Measurements from ENCODE around the gene GRM1. TPM values are rescaled to one million over a fixed set of nuclear protein-coding genes. Genes with fewer than 3 reads are reported as not detected.
A peak's percentile ranks its signal among the peaks of the same experiment; 100 is the strongest.

The GRM1 gene
- total and polyA plus RNA-seq, 5 donors from 2014 or later: 0.10 TPM; not detected in 4

- H3K4me3 ChIP-seq (ENCODE audit: low read depth, low read length): no peak overlapping the region
- no peaks in the 10 kb centered on the region for H3K27me3 ChIP-seq (ENCODE audit: control insufficient read depth, insufficient read depth, low read length)
- no peaks in the 10 kb centered on the region for H3K4me1 Mint-ChIP-seq
- H3K36me3 Mint-ChIP-seq: no peaks in the 10 kb centered on the region
- H3K27ac Mint-ChIP-seq: no peak overlapping the region
- no peaks in the 10 kb centered on the region for H3K9me3 ChIP-seq (ENCODE audit: control insufficient read depth in 2 of 2, low read length in 2 of 2)
- ATAC-seq (ENCODE audit: low read depth in 2 of 2): no peak
- no peak for DNase-seq
- H3K27me3 Mint-ChIP-seq: peaks cover 5% of the 10 kb centered on the region
- H3K4me3 Mint-ChIP-seq: no peak overlapping the region
- no peaks in the 10 kb centered on the region for H3K4me1 ChIP-seq (ENCODE audit: control insufficient read depth, insufficient read depth, low read length, poor library complexity, severe bottlenecking)
- H3K9me3 Mint-ChIP-seq: peaks cover 0 to 5% (median 0%) of the 10 kb centered on the region in 7 donors
- no peaks in the 10 kb centered on the region for H3K36me3 ChIP-seq (ENCODE audit: control insufficient read depth, insufficient read depth, low read length)
- H3K27ac ChIP-seq (ENCODE audit: insufficient read depth, low read length, poor library complexity, severe bottlenecking): no peak overlapping the region
These were observed 98.8 kb downstream of the GRM1 start for GRCh38 chr6:146127447-146128215.

GRCh38 chr6:146133866-146134265 is 105.0 kb downstream of the GRM1 start:
- peak overlapping the region in 1 of 4 donors; percentile 43 for H3K4me3 Mint-ChIP-seq
- Histone ChIP-seq H3K27ac (ENCODE audit: insufficient read depth, low read length, poor library complexity, severe bottlenecking) (no peak overlapping the region), H3K4me1 (ENCODE audit: control insufficient read depth, insufficient read depth, low read length, poor library complexity, severe bottlenecking) (no peaks in the 10 kb centered on the region), H3K9me3 (ENCODE audit: control insufficient read depth in 2 of 2, low read length in 2 of 2) (no peaks in the 10 kb centered on the region), H3K27me3 (ENCODE audit: control insufficient read depth, insufficient read depth, low read length) (no peaks in the 10 kb centered on the region), H3K36me3 (ENCODE audit: control insufficient read depth, insufficient read depth, low read length) (no peaks in the 10 kb centered on the region), H3K4me3 (ENCODE audit: low read depth, low read length) (no peak overlapping the region)
- H3K27me3 Mint-ChIP-seq: no peaks in the 10 kb centered on the region
- H3K9me3 Mint-ChIP-seq: peaks cover 0 to 7% (median 2%) of the 10 kb centered on the region in 7 donors
- no peaks in the 10 kb centered on the region for H3K4me1 Mint-ChIP-seq
- DNase-seq (no peak), ATAC-seq (ENCODE audit: low read depth in 2 of 2) (no peak)
- H3K27ac Mint-ChIP-seq: no peak overlapping the region
- H3K36me3 Mint-ChIP-seq: no peaks in the 10 kb centered on the region

GRCh38 chr6:146135167-146135566 is 106.3 kb downstream of the GRM1 start:
- H3K27me3 ChIP-seq (ENCODE audit: control insufficient read depth, insufficient read depth, low read length): no peaks in the 10 kb centered on the region
- no peak overlapping the region for H3K27ac ChIP-seq (ENCODE audit: insufficient read depth, low read length, poor library complexity, severe bottlenecking)
- H3K4me1 ChIP-seq (ENCODE audit: control insufficient read depth, insufficient read depth, low read length, poor library complexity, severe bottlenecking): no peaks in the 10 kb centered on the region
- Mint-ChIP-seq H3K9me3 (peaks cover 0 to 7% (median 5%) of the 10 kb centered on the region in 7 donors), H3K4me3 (no peak overlapping the region), H3K4me1 (no peaks in the 10 kb centered on the region), H3K27ac (no peak overlapping the region), H3K36me3 (no peaks in the 10 kb centered on the region), H3K27me3 (no peaks in the 10 kb centered on the region)
- no peak overlapping the region for H3K4me3 ChIP-seq (ENCODE audit: low read depth, low read length)
- DNase-seq (no peak), ATAC-seq (ENCODE audit: low read depth in 2 of 2) (no peak)
- H3K36me3 ChIP-seq (ENCODE audit: control insufficient read depth, insufficient read depth, low read length): no peaks in the 10 kb centered on the region
- no peaks in the 10 kb centered on the region for H3K9me3 ChIP-seq (ENCODE audit: control insufficient read depth in 2 of 2, low read length in 2 of 2)

GRCh38 chr6:146146836-146147235 is 118.0 kb downstream of the GRM1 start:
- Histone ChIP-seq H3K36me3 (ENCODE audit: control insufficient read depth, insufficient read depth, low read length) (no peaks in the 10 kb centered on the region), H3K9me3 (ENCODE audit: control insufficient read depth in 2 of 2, low read length in 2 of 2) (no peaks in the 10 kb centered on the region), H3K27ac (ENCODE audit: insufficient read depth, low read length, poor library complexity, severe bottlenecking) (no peak overlapping the region), H3K4me3 (ENCODE audit: low read depth, low read length) (no peak overlapping the region), H3K27me3 (ENCODE audit: control insufficient read depth, insufficient read depth, low read length) (no peaks in the 10 kb centered on the region), H3K4me1 (ENCODE audit: control insufficient read depth, insufficient read depth, low read length, poor library complexity, severe bottlenecking) (no peaks in the 10 kb centered on the region)
- H3K9me3 Mint-ChIP-seq: peaks cover 0 to 6% (median 2%) of the 10 kb centered on the region in 7 donors
- H3K27me3 Mint-ChIP-seq: peaks cover 5% of the 10 kb centered on the region
- H3K4me3 Mint-ChIP-seq: no peak overlapping the region
- no peaks in the 10 kb centered on the region for H3K36me3 Mint-ChIP-seq
- no peak for DNase-seq
- no peaks in the 10 kb centered on the region for H3K4me1 Mint-ChIP-seq
- no peak overlapping the region for H3K27ac Mint-ChIP-seq
- ATAC-seq (ENCODE audit: low read depth in 2 of 2): no peak

- Mint-ChIP-seq H3K36me3 (no peaks in the 10 kb centered on the region), H3K4me3 (no peak overlapping the region), H3K4me1 (peaks cover 0 to 15% (median 3%) of the 10 kb centered on the region in 4 donors), H3K9me3 (peaks cover 0 to 3% (median 0%) of the 10 kb centered on the region in 7 donors), H3K27me3 (peaks cover 5% of the 10 kb centered on the region), H3K27ac (no peak overlapping the region)
- no peak for DNase-seq
- Histone ChIP-seq H3K36me3 (ENCODE audit: control insufficient read depth, insufficient read depth, low read length) (no peaks in the 10 kb centered on the region), H3K4me1 (ENCODE audit: control insufficient read depth, insufficient read depth, low read length, poor library complexity, severe bottlenecking) (no peaks in the 10 kb centered on the region), H3K9me3 (ENCODE audit: control insufficient read depth in 2 of 2, low read length in 2 of 2) (no peaks in the 10 kb centered on the region), H3K27ac (ENCODE audit: insufficient read depth, low read length, poor library complexity, severe bottlenecking) (no peak overlapping the region), H3K4me3 (ENCODE audit: low read depth, low read length) (no peak overlapping the region), H3K27me3 (ENCODE audit: control insufficient read depth, insufficient read depth, low read length) (no peaks in the 10 kb centered on the region)
- no peak for ATAC-seq (ENCODE audit: low read depth in 2 of 2)
These were observed 120.9 kb downstream of the GRM1 start for GRCh38 chr6:146149770-146150169.

GRCh38 chr6:146153040-146153758 is 124.3 kb downstream of the GRM1 start:
- Histone ChIP-seq H3K36me3 (ENCODE audit: control insufficient read depth, insufficient read depth, low read length) (no peaks in the 10 kb centered on the region), H3K4me3 (ENCODE audit: low read depth, low read length) (peak overlapping the region; percentile 5), H3K27ac (ENCODE audit: insufficient read depth, low read length, poor library complexity, severe bottlenecking) (no peak overlapping the region), H3K9me3 (ENCODE audit: control insufficient read depth in 2 of 2, low read length in 2 of 2) (no peaks in the 10 kb centered on the region), H3K27me3 (ENCODE audit: control insufficient read depth, insufficient read depth, low read length) (no peaks in the 10 kb centered on the region), H3K4me1 (ENCODE audit: control insufficient read depth, insufficient read depth, low read length, poor library complexity, severe bottlenecking) (no peaks in the 10 kb centered on the region)
- H3K4me3 Mint-ChIP-seq: peak overlapping the region in 3 of 4 donors; percentile 3 to 30 (median 7)
- peak in 1 of 3 donors; percentile 1 for DNase-seq
- peaks cover 0 to 15% (median 3%) of the 10 kb centered on the region in 4 donors for H3K4me1 Mint-ChIP-seq
- no peak overlapping the region for H3K27ac Mint-ChIP-seq
- no peak for ATAC-seq (ENCODE audit: low read depth in 2 of 2)
- peaks cover 0 to 3% (median 0%) of the 10 kb centered on the region in 7 donors for H3K9me3 Mint-ChIP-seq
- H3K27me3 Mint-ChIP-seq: peaks cover 5% of the 10 kb centered on the region
- H3K36me3 Mint-ChIP-seq: no peaks in the 10 kb centered on the region

GRCh38 chr6:146154197-146154596 is 125.3 kb downstream of the GRM1 start:
- H3K27ac ChIP-seq (ENCODE audit: insufficient read depth, low read length, poor library complexity, severe bottlenecking): no peak overlapping the region
- ATAC-seq (ENCODE audit: low read depth in 2 of 2) (no peak), DNase-seq (no peak)
- H3K27me3 ChIP-seq (ENCODE audit: control insufficient read depth, insufficient read depth, low read length): no peaks in the 10 kb centered on the region
- Mint-ChIP-seq H3K4me3 (peak overlapping the region in 1 of 4 donors; percentile 7), H3K36me3 (no peaks in the 10 kb centered on the region), H3K4me1 (peaks cover 0 to 15% (median 3%) of the 10 kb centered on the region in 4 donors), H3K27ac (no peak overlapping the region), H3K27me3 (peaks cover 5% of the 10 kb centered on the region), H3K9me3 (peaks cover 0 to 3% (median 0%) of the 10 kb centered on the region in 7 donors)
- H3K36me3 ChIP-seq (ENCODE audit: control insufficient read depth, insufficient read depth, low read length): no peaks in the 10 kb centered on the region
- H3K4me1 ChIP-seq (ENCODE audit: control insufficient read depth, insufficient read depth, low read length, poor library complexity, severe bottlenecking): no peaks in the 10 kb centered on the region
- peak overlapping the region; percentile 2 for H3K4me3 ChIP-seq (ENCODE audit: low read depth, low read length)
- no peaks in the 10 kb centered on the region for H3K9me3 ChIP-seq (ENCODE audit: control insufficient read depth in 2 of 2, low read length in 2 of 2)

Measured in CD4-positive, CD25-positive, alpha-beta regulatory T cell (primary cell).